IMR-90 (cell line): ENCODE data around the gene GPR139. TPM values are rescaled to one million over a fixed set of nuclear protein-coding genes. Genes with fewer than 3 reads are reported as not detected.

ENCODE experiments used
- ATAC-seq: fragments of 200-7000 bp; cut with Tn5 transposase; 2 replicates; pipeline ENCODE4 v1.9.1; 2020; ENCODE audit warnings: low read depth, mild to moderate bottlenecking, moderate library complexity
- BruUV-seq: library from RNA; stranded (reverse); fragments of 400-500 nt; replicated peaks from 2 replicates; lab custom pipeline; 2021; lab: Mats Ljungman, UMichigan
- CTCF ChIA-PET: fragments of 300-600 bp; formaldehyde crosslinking; extraction: SDS; loops from one replicate; lab custom pipeline; 2021; ENCODE audit warnings: antibody characterized with exemption; lab: Yijun Ruan, JAX
- POLR2A ChIA-PET: fragments of 300-600 bp; sonication (Branson Sonifier 250); formaldehyde crosslinking; loops from one replicate; lab custom pipeline; 2022; ENCODE audit warnings: antibody characterized with exemption; ENCODE audit not compliant: unreplicated experiment; lab: Charles Lee
- DNase-seq: peaks from one replicate; pipeline ENCODE4 v3.0.0; 2013
- H2AFZ ChIP-seq: replicated peaks from 2 replicates; pipeline ENCODE3; 2013; ENCODE audit warnings: low read length, mild to moderate bottlenecking; ENCODE audit not compliant: poor library complexity
- H2AK5ac ChIP-seq: 2 replicates; pipeline ENCODE4 v1.6.1; 2013; ENCODE audit warnings: low read depth, low read length, inconsistent platforms
- H2AK9ac ChIP-seq: replicated peaks from 2 replicates; pipeline ENCODE3; 2013; ENCODE audit warnings: mild to moderate bottlenecking, low read depth, low read length, moderate library complexity; ENCODE audit not compliant: poor library complexity
- H2BK120ac ChIP-seq: 2 replicates; pipeline ENCODE4 v1.6.1; 2013; ENCODE audit warnings: low read depth, low read length, inconsistent platforms
- H2BK15ac ChIP-seq: 3 replicates; pipeline ENCODE4 v1.6.1; 2013; ENCODE audit warnings: low read depth, low read length, inconsistent platforms
- H2BK20ac ChIP-seq: 2 replicates; pipeline ENCODE4 v1.6.1; 2013; ENCODE audit warnings: low read depth, mild to moderate bottlenecking, inconsistent platforms, low read length, moderate library complexity
- H2BK5ac ChIP-seq: 2 replicates; pipeline ENCODE4 v1.6.1; 2013; ENCODE audit warnings: mild to moderate bottlenecking, low read depth, low read length, inconsistent platforms; ENCODE audit not compliant: poor library complexity, severe bottlenecking
- H3K14ac ChIP-seq: replicated peaks from 2 replicates; pipeline ENCODE4 v1.6.1; 2013; ENCODE audit warnings: low read depth, low read length, inconsistent platforms
- H3K18ac ChIP-seq: 2 replicates; pipeline ENCODE4 v1.6.1; 2013; ENCODE audit warnings: low read depth, low read length, control low read depth
- H3K23ac ChIP-seq: 2 replicates; pipeline ENCODE4 v1.6.1; 2013; ENCODE audit warnings: low read depth, low read length, inconsistent platforms
- H3K27ac ChIP-seq: 2 replicates; pipeline ENCODE4 v1.5.1; 2013; ENCODE audit warnings: mild to moderate bottlenecking, control low read depth, low read length; ENCODE audit not compliant: insufficient read depth
- H3K27me3 ChIP-seq: 2 replicates; pipeline ENCODE4 v1.6.1; 2013; ENCODE audit warnings: low read length; ENCODE audit not compliant: control insufficient read depth, insufficient read depth
- H3K36me3 ChIP-seq: 2 replicates; pipeline ENCODE4 v1.6.1; 2013; ENCODE audit warnings: low read length, mixed read lengths; ENCODE audit not compliant: control insufficient read depth, insufficient read depth
- H3K4ac ChIP-seq: 2 replicates; pipeline ENCODE4 v1.6.1; 2013; ENCODE audit warnings: low read depth, low read length, inconsistent platforms
- H3K4me1 ChIP-seq: 2 replicates; pipeline ENCODE4 v1.6.1; 2013; ENCODE audit warnings: low read length, mixed read lengths; ENCODE audit not compliant: control insufficient read depth, insufficient read depth
- H3K4me2 ChIP-seq: 2 replicates; pipeline ENCODE4 v1.6.1; 2013; ENCODE audit warnings: low read depth, mild to moderate bottlenecking, control low read depth, low read length, moderate library complexity
- H3K4me3 ChIP-seq: 2 replicates; pipeline ENCODE4 v1.5.1; 2013; ENCODE audit warnings: low read depth, mild to moderate bottlenecking, control low read depth, low read length, moderate library complexity; ENCODE audit not compliant: insufficient read depth
- H3K56ac ChIP-seq: 2 replicates; pipeline ENCODE4 v1.6.1; 2013; ENCODE audit warnings: low read length, inconsistent platforms; ENCODE audit not compliant: insufficient read depth; ENCODE audit errors: extremely low read depth
- H3K79me1 ChIP-seq, 2 experiments: 2 replicates each; pipeline ENCODE4 v1.6.1; 2013; ENCODE audit warnings: low read length in 2 of 2, inconsistent platforms in 1 of 2, low read depth in 1 of 2
- H3K9ac ChIP-seq: 2 replicates; pipeline ENCODE4 v1.6.1; 2013; ENCODE audit warnings: low read depth, low read length, control low read depth
- H3K9me1 ChIP-seq: 2 replicates; pipeline ENCODE4 v1.6.1; 2013; ENCODE audit warnings: low read length, inconsistent platforms; ENCODE audit not compliant: insufficient read depth
- H3K9me3 ChIP-seq: 2 replicates; pipeline ENCODE4 v1.6.1; 2013; ENCODE audit warnings: low read length; ENCODE audit not compliant: control insufficient read depth, insufficient read depth
- H4K20me1 ChIP-seq: 2 replicates; pipeline ENCODE4 v1.6.1; 2013; ENCODE audit warnings: low read length, inconsistent platforms; ENCODE audit not compliant: insufficient read depth
- H4K5ac ChIP-seq: 2 replicates; pipeline ENCODE4 v1.6.1; 2013; ENCODE audit warnings: mild to moderate bottlenecking, low read depth, low read length, control low read depth
- H4K8ac ChIP-seq, 2 experiments: 2 replicates each; pipeline ENCODE4 v1.6.1; 2013; ENCODE audit warnings: low read depth in 2 of 2, low read length in 2 of 2, control low read depth in 1 of 2, inconsistent platforms in 1 of 2
- H4K91ac ChIP-seq: 2 replicates; pipeline ENCODE4 v1.6.1; 2013; ENCODE audit warnings: low read depth, low read length, inconsistent platforms; ENCODE audit not compliant: insufficient read depth
- POLR2A ChIP-seq: IDR thresholded peaks from 2 replicates; pipeline ENCODE4 v1.6.1; 2012; ENCODE audit warnings: mild to moderate bottlenecking, low read depth, low read length
- SMC3 ChIP-seq: fragments of 150-350 bp; IDR thresholded peaks from 2 replicates; pipeline ENCODE4 v1.6.1; 2016; ENCODE audit warnings: low read depth, mild to moderate bottlenecking, antibody characterized with exemption, low read length, moderate library complexity
- WGBS, 2 experiments: methylation state at CpG; one replicate each; pipeline versions ENCODE4 v1.1.5 to v1.1.7; 2013; ENCODE audit warnings: missing lambda C conversion rate in 2 of 2; ENCODE audit not compliant: insufficient read length in 1 of 2; ENCODE audit errors: extremely low coverage in 2 of 2; 5-methylcytosine and 5-hydroxymethylcytosine counted together
- dilution Hi-C: fragments of 300-500 bp; cut with HindIII; formaldehyde crosslinking; loops from one replicate; pipeline ENCODE4 v1.14.3; 2018; ENCODE audit warnings: low sequenced_read_pairs; ENCODE audit not compliant: unreplicated experiment
- in situ Hi-C: fragments of 300-500 bp; cut with MboI; formaldehyde crosslinking; loops from 3 replicates; pipeline ENCODE4 v1.14.3; 2019; ENCODE audit warnings: low sequenced_read_pairs, inconsistent platforms, mixed read lengths
- intact Hi-C: fragments of 100-400 bp; cut with micrococcal nuclease; formaldehyde crosslinking; loops from 2 replicates; pipeline ENCODE4 v1.10.0; 2022
- polyA plus RNA-seq, 3 experiments: library from polyadenylated mRNA; depleted of rRNA; stranded (reverse); fragments of >200 nt; gene quantifications; 2 replicates each; pipeline ENCODE4 v1.2.3, GENCODE V29; 2012; ENCODE audit warnings: low replicate concordance in 1 of 3
- total RNA-seq: library from RNA; depleted of rRNA; stranded (reverse); fragments of >200 nt; gene quantifications from 2 replicates; pipeline ENCODE4 v1.2.3, GENCODE V29; 2012

GPR139 gene
- total and polyA plus RNA-seq, 2 of the 4 experiments (the other 2 are of a cell fraction) = not detected

DNA sequence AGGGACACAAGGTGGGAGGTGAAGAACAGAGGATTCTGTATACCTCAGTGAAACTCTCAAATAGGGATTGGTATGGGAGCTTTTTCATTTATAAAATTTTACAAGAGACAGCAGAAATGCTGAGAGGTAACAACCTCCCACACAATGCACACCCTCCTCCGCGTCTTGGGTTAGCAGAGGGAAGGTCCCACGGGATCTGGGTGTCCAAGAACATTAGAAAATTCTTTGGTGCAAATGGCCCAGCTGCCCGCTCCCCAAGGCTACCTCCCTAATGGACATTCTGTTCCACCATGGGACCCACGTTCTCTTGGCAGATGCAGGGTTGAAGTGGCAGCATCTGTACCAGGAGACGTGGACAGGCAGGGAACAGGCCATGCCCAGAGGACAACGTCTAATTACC is 22.5 kb downstream of the GPR139 start:
- Histone ChIP-seq H3K4me2 (no peak overlapping the region), H3K36me3 (no peaks in the 10 kb centered on the region), H3K9me3 (peaks cover 7% of the 10 kb centered on the region; the same call in 1 of the 2 replicates), H3K18ac (no peak overlapping the region), H3K9me1 (no peaks in the 10 kb centered on the region), H4K5ac (no peak overlapping the region), H3K14ac (no peak overlapping the region), H4K8ac (no peak overlapping the region), H3K9ac (no peak overlapping the region), H2AK5ac (no peak overlapping the region), H2BK5ac (no peak overlapping the region), H3K27ac (no peak overlapping the region), H2BK120ac (no peak overlapping the region), H3K4me1 (no peaks in the 10 kb centered on the region), H3K23ac (no peak overlapping the region), H3K4ac (no peak overlapping the region), H2AFZ (no peak overlapping the region), H3K4me3 (no peak overlapping the region), H2BK15ac (no peak overlapping the region), H2BK20ac (no peak overlapping the region), H2AK9ac (no peak overlapping the region), H3K56ac (no peak overlapping the region), H4K20me1 (no peaks in the 10 kb centered on the region), H3K27me3 (no peaks in the 10 kb centered on the region), H3K79me1 (no peaks in the 10 kb centered on the region), H4K91ac (no peak overlapping the region)
- intact Hi-C loops (no loop called here), in situ Hi-C loops (no loop called here), dilution Hi-C loops (no loop called here)
- POLR2A ChIA-PET = no interaction called here
- ATAC-seq = no peak
- WGBS, 2 experiments = no CpG with 5 or more reads among the region's 7 CpGs
- CTCF ChIA-PET = no interaction called here
- BruUV-seq = no TSS peak
- TF ChIP-seq SMC3 = no peak
- TF ChIP-seq POLR2A = no peak
- DNase-seq = no peak
